ENCODE results near the gene KIRREL3.

Gene KIRREL3

DNA sequence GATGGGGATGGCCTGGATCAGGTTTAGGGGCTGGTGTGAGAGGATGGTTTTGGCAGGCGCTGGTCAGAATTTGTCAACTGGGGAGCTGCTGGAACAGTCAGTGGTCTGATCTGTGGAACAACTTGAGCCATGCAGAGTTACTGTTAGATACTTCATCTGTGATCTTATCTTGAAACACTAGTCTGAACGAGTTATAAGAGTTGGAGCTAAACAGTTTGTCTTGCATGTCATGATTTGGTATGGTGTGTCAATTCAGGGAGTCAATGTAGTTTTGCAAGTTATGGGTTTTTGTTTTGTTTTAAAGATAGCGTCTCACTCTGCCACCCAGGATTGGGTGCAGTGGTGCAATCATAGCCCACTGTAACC is 591.0 kb downstream of the KIRREL3 start:
- TF ChIP-seq GATA2 (IDR thresholded peaks at IDR 0.05; ENCODE audit: low read depth, low read length) (no peak), GATA3 (IDR thresholded peaks at IDR 0.05; ENCODE audit: low read depth, low read length) (no peak)

DNA sequence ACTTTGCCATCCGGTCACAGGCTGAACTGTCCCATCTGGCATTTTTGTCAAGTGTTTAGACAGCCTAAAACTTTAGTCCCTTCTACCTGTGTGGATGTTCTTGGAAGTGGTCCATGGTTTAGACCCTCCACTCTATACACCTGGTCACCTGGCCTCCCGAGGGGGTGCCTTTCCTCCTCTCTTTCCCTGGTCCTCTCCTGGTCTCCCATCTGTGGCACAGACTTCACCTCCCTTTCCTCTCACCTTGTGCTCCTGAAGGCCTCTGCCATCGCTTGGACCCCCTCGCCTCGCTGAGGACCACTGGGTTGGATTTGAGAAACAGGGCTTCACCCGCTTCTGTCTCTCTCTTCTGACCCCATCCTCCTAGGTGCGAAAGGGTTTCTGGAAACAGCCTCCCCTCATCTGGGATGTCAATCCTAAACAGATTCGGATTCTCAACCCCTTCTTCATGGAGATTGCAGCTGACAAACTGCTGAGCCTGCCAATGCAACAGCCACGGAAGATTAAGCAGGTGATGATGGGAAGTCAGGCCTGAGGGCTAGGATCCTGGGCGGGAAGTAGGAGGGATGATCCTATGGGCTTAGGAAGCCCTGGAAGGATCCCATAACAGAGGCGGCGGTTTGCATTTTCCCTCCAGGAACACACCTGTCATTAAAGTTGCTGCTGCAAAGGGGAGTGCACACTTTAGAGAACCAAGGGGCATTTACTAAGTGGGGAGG is 591.5 kb downstream of the KIRREL3 start:
- TF ChIP-seq GATA2 (IDR thresholded peaks at IDR 0.05; ENCODE audit: low read depth, low read length) (no peak), GATA3 (IDR thresholded peaks at IDR 0.05; ENCODE audit: low read depth, low read length) (no peak)

DNA sequence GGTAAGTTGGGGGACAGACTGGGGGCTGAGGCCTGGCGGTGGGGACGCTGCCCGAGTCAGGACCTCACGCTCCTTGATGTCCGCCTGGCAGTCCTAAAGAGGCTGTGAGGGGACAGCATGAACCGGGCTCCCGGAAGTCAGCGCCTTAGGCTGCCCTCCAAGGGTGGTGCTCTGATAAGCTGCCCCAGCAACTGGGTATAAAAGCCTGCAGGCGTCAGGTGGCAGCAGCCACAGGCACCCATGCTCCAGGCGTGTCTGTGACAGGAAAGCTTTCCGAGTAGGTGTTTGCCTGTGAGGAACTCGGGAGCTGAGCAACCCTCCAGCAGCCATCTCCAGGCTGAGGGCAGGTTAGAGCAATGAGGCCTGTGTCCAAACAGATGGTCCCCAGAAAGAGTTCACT is 592.1 kb downstream of the KIRREL3 start:
- no peak for TF ChIP-seq GATA2 (IDR thresholded peaks at IDR 0.05; ENCODE audit: low read depth, low read length)
- no peak for TF ChIP-seq GATA3 (IDR thresholded peaks at IDR 0.05; ENCODE audit: low read depth, low read length)

DNA sequence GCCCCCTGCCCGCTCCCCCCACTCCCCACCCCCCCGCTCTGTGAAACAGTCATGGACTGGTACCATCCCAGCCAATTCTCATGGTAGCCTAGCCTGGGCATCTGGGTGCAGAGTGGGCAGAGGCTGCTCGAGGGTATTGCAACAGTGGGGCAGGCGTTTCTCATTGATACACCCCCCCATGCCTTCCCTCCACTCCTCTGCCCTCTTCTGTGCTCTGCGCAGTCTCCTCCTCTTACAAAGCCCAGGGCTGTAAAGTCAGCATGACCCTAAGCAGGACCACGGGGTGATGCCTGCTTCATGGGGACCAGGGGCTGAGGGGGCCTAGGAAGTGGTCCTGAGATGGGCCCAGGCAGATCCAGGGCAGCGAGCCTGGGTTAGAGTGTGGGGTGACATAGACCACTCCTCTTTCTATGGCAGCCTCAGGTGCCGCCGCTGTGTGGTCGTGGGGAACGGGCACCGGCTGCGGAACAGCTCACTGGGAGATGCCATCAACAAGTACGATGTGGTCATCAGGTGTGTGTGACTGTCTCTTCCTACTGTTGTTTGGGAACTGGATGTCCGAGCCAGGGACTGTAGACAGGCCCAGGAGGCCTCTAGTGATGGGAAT is 592.8 kb downstream of the KIRREL3 start:
- TF ChIP-seq GATA2 (IDR thresholded peaks at IDR 0.05; ENCODE audit: low read depth, low read length) (no peak), GATA3 (IDR thresholded peaks at IDR 0.05; ENCODE audit: low read depth, low read length) (no peak)

GRCh38 chr11:126407101-126407521 is 593.5 kb downstream of the KIRREL3 start:
- TF ChIP-seq GATA2 (IDR thresholded peaks at IDR 0.05; ENCODE audit: low read depth, low read length): no peak
- TF ChIP-seq GATA3 (IDR thresholded peaks at IDR 0.05; ENCODE audit: low read depth, low read length): no peak

- TF ChIP-seq GATA2 (IDR thresholded peaks at IDR 0.05; ENCODE audit: low read depth, low read length): no peak
- no peak for TF ChIP-seq GATA3 (IDR thresholded peaks at IDR 0.05; ENCODE audit: low read depth, low read length)
These were observed 594.2 kb downstream of the KIRREL3 start for GRCh38 chr11:126406368-126406767.

DNA sequence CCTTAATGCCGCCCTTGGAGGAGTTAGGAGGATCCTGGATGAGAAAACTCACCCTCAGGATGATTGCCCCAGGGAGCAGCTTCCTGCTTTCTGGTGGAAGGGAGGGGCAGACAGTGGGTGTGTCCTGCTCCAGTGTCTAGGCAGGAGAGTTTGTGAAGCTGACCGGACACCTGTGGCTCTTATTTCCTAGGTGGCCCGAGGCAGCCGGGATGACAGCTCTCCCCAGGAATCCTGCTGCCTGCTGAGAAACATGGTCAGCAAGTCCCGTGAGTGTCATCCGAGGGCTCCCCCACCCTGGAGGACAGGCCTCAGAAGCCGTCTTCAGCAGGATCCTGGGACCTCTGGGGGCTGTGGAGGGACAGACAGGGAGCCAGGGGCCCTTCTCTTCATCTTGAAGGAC is 594.7 kb downstream of the KIRREL3 start:
- TF ChIP-seq GATA3 (IDR thresholded peaks at IDR 0.05; ENCODE audit: low read depth, low read length): no peak
- TF ChIP-seq GATA2 (IDR thresholded peaks at IDR 0.05; ENCODE audit: low read depth, low read length): no peak

DNA sequence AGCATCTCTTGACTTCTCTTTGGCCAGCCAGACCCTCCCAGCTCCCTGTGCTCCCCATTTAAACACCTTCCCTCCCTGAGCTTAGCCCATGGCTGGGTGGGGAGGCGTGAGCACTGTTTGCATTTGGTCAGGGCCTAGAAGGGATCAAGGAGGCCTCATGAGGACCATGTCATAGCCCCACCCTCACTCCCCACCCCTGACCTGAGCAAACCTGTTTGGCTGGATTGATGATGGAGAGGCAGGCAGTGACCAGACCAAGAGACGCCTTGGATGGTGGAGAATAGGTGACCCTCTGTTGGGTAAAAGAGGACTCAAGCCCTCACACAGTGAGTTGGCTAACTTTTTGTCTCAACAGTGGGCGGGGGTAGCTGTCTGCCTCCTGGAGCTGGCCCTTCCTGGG is 595.2 kb downstream of the KIRREL3 start:
- TF ChIP-seq GATA2 (IDR thresholded peaks at IDR 0.05; ENCODE audit: low read depth, low read length) (no peak), GATA3 (IDR thresholded peaks at IDR 0.05; ENCODE audit: low read depth, low read length) (no peak)

GRCh38 chr11:126404367-126404766 is 596.2 kb downstream of the KIRREL3 start:
- TF ChIP-seq GATA3 (IDR thresholded peaks at IDR 0.05; ENCODE audit: low read depth, low read length) (no peak), GATA2 (IDR thresholded peaks at IDR 0.05; ENCODE audit: low read depth, low read length) (no peak)

- TF ChIP-seq GATA3 (IDR thresholded peaks at IDR 0.05; ENCODE audit: low read depth, low read length) (no peak), GATA2 (IDR thresholded peaks at IDR 0.05; ENCODE audit: low read depth, low read length) (no peak)
These were observed 596.9 kb downstream of the KIRREL3 start for GRCh38 chr11:126403658-126404057.

DNA sequence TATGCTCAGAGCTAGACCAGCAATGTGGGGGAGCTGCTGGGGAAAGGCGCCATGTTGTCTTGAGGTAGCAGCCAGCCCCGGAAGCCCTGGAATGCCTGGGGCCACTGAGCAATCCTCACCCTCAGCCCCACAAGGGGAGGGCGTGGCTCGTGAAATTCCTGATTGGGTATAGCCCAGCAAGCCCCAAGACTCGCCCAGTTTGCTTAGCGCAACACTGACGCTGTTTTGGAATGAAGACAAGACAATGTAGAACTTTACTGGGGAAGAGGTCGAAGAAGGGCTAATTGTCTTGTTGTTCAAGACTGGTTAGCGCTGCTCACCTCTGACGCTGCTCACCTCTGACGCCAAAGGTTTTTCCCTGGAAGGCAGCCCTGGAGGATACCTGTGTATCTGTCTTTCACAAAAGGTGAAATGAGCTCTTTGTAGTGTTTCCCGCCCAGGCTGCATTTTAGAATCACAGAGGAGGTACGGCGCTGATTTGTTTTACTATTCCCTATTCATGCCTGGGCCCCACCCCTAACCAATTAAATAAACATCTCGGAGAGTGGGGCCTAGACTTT is 597.5 kb downstream of the KIRREL3 start:
- TF ChIP-seq GATA3 (IDR thresholded peaks at IDR 0.05; ENCODE audit: low read depth, low read length) (no peak), GATA2 (IDR thresholded peaks at IDR 0.05; ENCODE audit: low read depth, low read length) (no peak)

DNA sequence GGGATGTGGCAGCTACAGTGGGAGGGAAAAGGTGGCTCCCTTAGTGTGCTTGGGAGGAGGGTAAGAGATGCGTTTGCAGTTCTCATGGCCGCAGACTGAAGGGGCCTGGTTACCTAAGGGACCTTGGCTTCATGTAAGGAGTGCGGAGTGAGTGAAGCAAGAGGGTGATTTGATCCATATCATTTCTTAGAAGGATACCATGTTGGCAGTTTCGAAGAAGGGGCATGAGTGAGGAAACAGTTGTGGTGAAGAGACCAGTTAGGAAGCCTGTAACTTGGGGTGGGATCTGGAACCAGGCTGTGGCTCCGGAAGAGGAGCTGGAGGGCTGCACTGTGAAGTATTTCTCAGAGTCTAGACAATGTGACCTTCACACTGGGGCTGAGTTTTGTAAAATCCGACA is 600.1 kb downstream of the KIRREL3 start:
- no peak for TF ChIP-seq GATA2 (IDR thresholded peaks at IDR 0.05; ENCODE audit: low read depth, low read length)
- TF ChIP-seq GATA3 (IDR thresholded peaks at IDR 0.05; ENCODE audit: low read depth, low read length): no peak

DNA sequence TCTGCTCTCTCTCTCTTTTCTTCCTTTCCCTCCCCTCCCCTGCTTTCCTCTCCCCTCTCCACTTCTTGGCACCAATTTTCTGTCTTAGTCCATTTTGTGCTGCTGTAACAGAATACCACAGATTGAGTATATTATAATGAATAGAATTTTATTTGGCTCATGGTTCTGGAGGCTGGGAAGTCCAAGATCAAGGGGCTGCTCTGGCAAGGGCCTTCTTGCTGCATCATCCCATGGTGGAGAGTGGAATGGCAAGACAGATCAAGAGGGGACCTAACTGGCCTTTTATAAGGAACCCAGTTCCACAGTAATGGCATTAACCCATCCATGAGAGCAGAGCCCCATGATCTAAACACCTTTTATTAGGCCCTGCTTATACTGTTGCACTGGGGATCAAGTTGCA is 600.6 kb downstream of the KIRREL3 start:
- no peak for TF ChIP-seq GATA2 (IDR thresholded peaks at IDR 0.05; ENCODE audit: low read depth, low read length)
- no peak for TF ChIP-seq GATA3 (IDR thresholded peaks at IDR 0.05; ENCODE audit: low read depth, low read length)

GRCh38 chr11:126398721-126399120 is 601.8 kb downstream of the KIRREL3 start:
- no peak for TF ChIP-seq GATA3 (IDR thresholded peaks at IDR 0.05; ENCODE audit: low read depth, low read length)

DNA sequence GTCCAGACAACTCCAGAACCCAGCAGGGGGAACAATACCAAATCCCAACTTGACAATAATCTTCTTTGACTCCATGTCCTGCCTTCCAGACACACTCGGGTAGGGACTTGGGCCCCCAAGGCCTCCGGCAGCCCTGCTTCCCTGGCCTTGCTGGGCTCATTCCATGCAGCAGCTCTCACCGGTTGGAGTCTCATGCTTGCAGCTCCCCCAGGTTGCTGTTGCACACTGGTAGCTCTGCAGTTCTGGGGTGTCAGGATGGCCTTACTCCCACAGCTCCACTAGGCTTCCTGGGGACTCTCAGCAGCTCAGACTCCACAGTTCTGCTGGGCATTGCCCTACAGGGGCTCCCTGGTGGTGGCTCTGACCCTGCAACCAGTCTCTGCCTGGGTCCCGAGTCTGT is 602.3 kb downstream of the KIRREL3 start:
- TF ChIP-seq GATA2 (IDR thresholded peaks at IDR 0.05; ENCODE audit: low read depth, low read length) (no peak), GATA3 (IDR thresholded peaks at IDR 0.05; ENCODE audit: low read depth, low read length) (no peak)
